ENCODE results near the gene BTBD2. TPM values are rescaled to one million over a fixed set of nuclear protein-coding genes. Genes with fewer than 3 reads are reported as not detected.
"Not testable (repeated sequence)": the region's sequence is repeated elsewhere in the genome, so short reads cannot be mapped to it uniquely, and the experiment has no call there.

Gene BTBD2
- total and polyA plus RNA-seq, 2 donors (not counting 1 experiment from before 2014, with no cell fraction given) = 75.2 to 85.6 TPM

GRCh38 chr19:1988464-1988863 lies 27.1 kb downstream of the BTBD2 start:
- 95% methylated on average over 8 of the region's 10 CpGs for WGBS (ENCODE audit: insufficient coverage)
- intact Hi-C loops (cut with micrococcal nuclease); CTCF ChIA-PET; H3K27me3 Mint-ChIP-seq; H3K4me1 ChIP-seq (ENCODE audit: control insufficient read depth in 2 of 2, insufficient read depth in 2 of 2, low read length in 2 of 2); H3K27ac ChIP-seq (ENCODE audit: low read length in 2 of 2); H2AFZ ChIP-seq (ENCODE audit: insufficient read depth, low read depth, low read length, poor library complexity, severe bottlenecking); H3K79me2 ChIP-seq (ENCODE audit: control insufficient read depth, insufficient read depth, low read length); H3K4me2 ChIP-seq (replicated peaks; ENCODE audit: low read depth, low read length, poor library complexity, severe bottlenecking); H3K9ac ChIP-seq (ENCODE audit: low read length); H3K9me3 Mint-ChIP-seq (ENCODE audit: insufficient read depth); DNase-seq; H3K27ac Mint-ChIP-seq; H3K4me3 Mint-ChIP-seq; H3K4me1 Mint-ChIP-seq; ATAC-seq (ENCODE audit: low read depth); H3K27me3 ChIP-seq (replicated peaks in 1 of 4; ENCODE audit: control extremely low read depth in 1 of 4, control insufficient read depth in 3 of 4, insufficient read depth in 4 of 4, low read length in 3 of 4); H3K9me3 ChIP-seq (ENCODE audit: control extremely low read depth in 1 of 3, control insufficient read depth in 2 of 3, insufficient read depth in 1 of 3, low read length in 2 of 3); H3K4me3 ChIP-seq (ENCODE audit: control extremely low read depth in 1 of 5, extremely low read depth in 1 of 5, insufficient read depth in 1 of 5, low read depth in 2 of 5, low read length in 4 of 5): not testable (repeated sequence)
- peaks cover 25% of the 10 kb centered on the region for H4K20me1 ChIP-seq (ENCODE audit: control insufficient read depth, insufficient read depth, low read length, poor library complexity, severe bottlenecking)
- H3K36me3 ChIP-seq (replicated peaks in 1 of 2; ENCODE audit: control extremely low read depth in 1 of 2, control insufficient read depth in 1 of 2, extremely low read depth in 1 of 2, insufficient read depth in 2 of 2, low read length in 1 of 2) = peaks cover 5 to 55% of the 10 kb centered on the region in 2 experiments
- POLR2A ChIA-PET = interaction anchor here (0.7 kb wide), 1 partner anchor 132 kb away, joined by 3 read pairs; no protein-coding TSS in a partner anchor

GRCh38 chr19:1987197-1988187 lies 28.0 kb downstream of the BTBD2 start:
- intact Hi-C loops (cut with micrococcal nuclease) = no loop called here

More at GRCh38 chr19:1987197-1988187, 28.0 kb downstream of the BTBD2 start:
- H3K36me3 ChIP-seq (replicated peaks in 1 of 2; ENCODE audit: control extremely low read depth in 1 of 2, control insufficient read depth in 1 of 2, extremely low read depth in 1 of 2, insufficient read depth in 2 of 2, low read length in 1 of 2) = peaks cover 5 to 60% of the 10 kb centered on the region in 2 experiments
- Mint-ChIP-seq H3K4me1 (no peaks in the 10 kb centered on the region), H3K27me3 (no peaks in the 10 kb centered on the region), H3K4me3 (no peak overlapping the region), H3K27ac (no peak overlapping the region), H3K9me3 (ENCODE audit: insufficient read depth) (no peaks in the 10 kb centered on the region)
- ChIA-PET POLR2A (interaction anchor here (0.7 kb wide), 1 partner anchor 131 kb away, joined by 3 read pairs; no protein-coding TSS in a partner anchor), CTCF (no interaction called here)
- no peak overlapping the region for H3K4me2 ChIP-seq (replicated peaks; ENCODE audit: low read depth, low read length, poor library complexity, severe bottlenecking)
- no peak for DNase-seq
- H3K4me1 ChIP-seq (ENCODE audit: control insufficient read depth in 2 of 2, insufficient read depth in 2 of 2, low read length in 2 of 2) = no peaks in the 10 kb centered on the region
- WGBS (ENCODE audit: insufficient coverage) = 93% methylated on average over 33 of the region's 42 CpGs
- no peak for ATAC-seq (ENCODE audit: low read depth)
- peaks cover 25% of the 10 kb centered on the region for H4K20me1 ChIP-seq (ENCODE audit: control insufficient read depth, insufficient read depth, low read length, poor library complexity, severe bottlenecking)
- H3K27ac ChIP-seq (ENCODE audit: low read length in 2 of 2) = no peak overlapping the region
- H3K9me3 ChIP-seq (ENCODE audit: control extremely low read depth in 1 of 3, control insufficient read depth in 2 of 3, insufficient read depth in 1 of 3, low read length in 2 of 3) = no peaks in the 10 kb centered on the region
- H3K9ac ChIP-seq (ENCODE audit: low read length) = no peak overlapping the region
- H3K27me3 ChIP-seq (replicated peaks in 1 of 4; ENCODE audit: control extremely low read depth in 1 of 4, control insufficient read depth in 3 of 4, insufficient read depth in 4 of 4, low read length in 3 of 4) = no peaks in the 10 kb centered on the region
- TF ChIP-seq EZH2 (IDR thresholded peaks at IDR 0.05; ENCODE audit: borderline replicate concordance, insufficient read depth, low read depth, low read length, poor library complexity, severe bottlenecking) = no peak
- no peak for TF ChIP-seq CTCF (IDR thresholded peaks at IDR 0.05)
- no peaks in the 10 kb centered on the region for H3K79me2 ChIP-seq (ENCODE audit: control insufficient read depth, insufficient read depth, low read length)
- no peak overlapping the region for H2AFZ ChIP-seq (ENCODE audit: insufficient read depth, low read depth, low read length, poor library complexity, severe bottlenecking)
- H3K4me3 ChIP-seq (ENCODE audit: control extremely low read depth in 1 of 5, extremely low read depth in 1 of 5, insufficient read depth in 1 of 5, low read depth in 2 of 5, low read length in 4 of 5) = no peak overlapping the region

Measured in B cell (primary cell).